Transverse colon (tissue), 4 donors: ENCODE results near the gene BHLHE40. TPM values are rescaled to one million over a fixed set of nuclear protein-coding genes. Genes with fewer than 3 reads are reported as not detected.
A peak's percentile ranks its signal among the peaks of the same experiment; 100 is the strongest.

ENCODE experiments used
- DNase-seq: peaks from one replicate; pipeline ENCODE4 v3.0.0-alpha.2; 2019
- H3K27ac ChIP-seq, 4 donors: fragments of 200-600 bp; sonication (generic); 2 replicates each; pipeline ENCODE4 v1.5.1; 2016 to 2018; ENCODE audit warnings: inconsistent platforms in 4 of 4
- H3K27me3 ChIP-seq: fragments of 200-600 bp; sonication (generic); 2 replicates; pipeline ENCODE4 v1.5.1; 2017; ENCODE audit warnings: inconsistent platforms
- H3K36me3 ChIP-seq, 4 donors: fragments of 200-600 bp; sonication (generic); 2 replicates each; pipeline ENCODE4 v1.5.1; 2017 to 2019; ENCODE audit warnings: inconsistent platforms in 4 of 4
- H3K4me1 ChIP-seq, 4 donors: fragments of 200-600 bp; sonication (generic); 2 replicates each; pipeline ENCODE4 v1.5.1; 2017 to 2020; ENCODE audit warnings: inconsistent platforms in 4 of 4
- H3K4me3 ChIP-seq, 4 donors: fragments of 200-600 bp; sonication (generic); 1 replicate in 1 of 4; 2 replicates in 3 of 4; pipeline versions ENCODE4 v1.5.1 to v1.6.1; 2017 to 2019; ENCODE audit warnings: inconsistent platforms in 4 of 4
- H3K9me3 ChIP-seq, 2 donors: fragments of 200-600 bp; sonication (generic); 2 replicates each; pipeline ENCODE4 v1.5.1; 2017 to 2019; ENCODE audit warnings: inconsistent platforms in 2 of 2
- EP300 ChIP-seq: sonication (generic); formaldehyde crosslinking; IDR thresholded peaks from one replicate; pipeline ENCODE4 v1.6.1; 2017; ENCODE audit warnings: antibody characterized with exemption, low read depth
- POLR2A ChIP-seq: fragments of 450-650 bp; IDR thresholded peaks from one replicate; pipeline ENCODE4 v1.6.1; 2016; ENCODE audit warnings: antibody characterized with exemption, mild to moderate bottlenecking, moderate library complexity
- POLR2AphosphoS5 ChIP-seq, 3 donors: sonication (generic); formaldehyde crosslinking; IDR thresholded peaks; one replicate each; pipeline ENCODE4 v1.6.1; 2016; ENCODE audit warnings: antibody characterized with exemption in 3 of 3
- WGBS, 2 donors: methylation state at CpG; one replicate each; pipeline ENCODE4 v1.1.5; 2018; ENCODE audit warnings: low coverage in 1 of 2; 5-methylcytosine and 5-hydroxymethylcytosine counted together
- in situ Hi-C, 4 donors: fragments of 200-750 bp; cut with MboI; loops; one replicate each; pipeline versions ENCODE4 v1.15.0 to v1.15.1; 2017; ENCODE audit warnings: low sequenced_read_pairs in 3 of 4, low pct_ligation_motif_present in 1 of 4, low pct_unique_long_range_greater_than_20kb in 1 of 4
- intact Hi-C: fragments of 100-400 bp; cut with DNase I; formaldehyde crosslinking; loops from one replicate; pipeline ENCODE4 v1.15.1; 2023; ENCODE audit warnings: low total_unique reads
- total RNA-seq, 4 donors: library from RNA; depleted of rRNA; stranded (reverse); fragments of >200 nt; gene quantifications; one replicate each; pipeline ENCODE4 v1.1.0, GENCODE V29; 2016
- TF ChIP-seq, protein P1 (sequence below), 5 experiments: fragments of 200-600 bp in 3 of 5; fragments of 450-650 bp in 2 of 5; sonication (generic) in 3 of 5; IDR thresholded peaks; 1 replicate in 2 of 5; 2 replicates in 3 of 5; pipeline ENCODE4 v1.5.1; 2016 to 2017; ENCODE audit warnings: antibody characterized with exemption in 5 of 5, inconsistent platforms in 3 of 5, mild to moderate bottlenecking in 2 of 5, moderate library complexity in 1 of 5

The BHLHE40 gene
- total RNA-seq, 4 donors from 2014 or later = 13.4 to 50.9 (median 18.0) TPM

DNA sequence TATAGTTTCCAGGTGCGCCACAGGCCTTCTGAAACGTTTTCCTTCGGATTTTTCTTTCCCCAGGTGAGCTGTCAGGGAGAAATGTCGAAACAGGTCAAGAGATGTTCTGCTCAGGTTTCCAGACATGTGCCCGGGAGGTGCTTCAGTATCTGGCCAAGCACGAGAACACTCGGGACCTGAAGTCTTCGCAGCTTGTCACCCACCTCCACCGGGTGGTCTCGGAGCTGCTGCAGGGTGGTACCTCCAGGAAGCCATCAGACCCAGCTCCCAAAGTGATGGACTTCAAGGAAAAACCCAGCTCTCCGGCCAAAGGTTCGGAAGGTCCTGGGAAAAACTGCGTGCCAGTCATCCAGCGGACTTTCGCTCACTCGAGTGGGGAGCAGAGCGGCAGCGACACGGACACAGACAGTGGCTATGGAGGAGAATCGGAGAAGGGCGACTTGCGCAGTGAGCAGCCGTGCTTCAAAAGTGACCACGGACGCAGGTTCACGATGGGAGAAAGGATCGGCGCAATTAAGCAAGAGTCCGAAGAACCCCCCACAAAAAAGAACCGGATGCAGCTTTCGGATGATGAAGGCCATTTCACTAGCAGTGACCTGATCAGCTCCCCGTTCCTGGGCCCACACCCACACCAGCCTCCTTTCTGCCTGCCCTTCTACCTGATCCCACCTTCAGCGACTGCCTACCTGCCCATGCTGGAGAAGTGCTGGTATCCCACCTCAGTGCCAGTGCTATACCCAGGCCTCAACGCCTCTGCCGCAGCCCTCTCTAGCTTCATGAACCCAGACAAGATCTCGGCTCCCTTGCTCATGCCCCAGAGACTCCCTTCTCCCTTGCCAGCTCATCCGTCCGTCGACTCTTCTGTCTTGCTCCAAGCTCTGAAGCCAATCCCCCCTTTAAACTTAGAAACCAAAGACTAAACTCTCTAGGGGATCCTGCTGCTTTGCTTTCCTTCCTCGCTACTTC lies 3.8 kb downstream of the BHLHE40 start:
- intact Hi-C loops (loop anchor here (10.0 kb wide), 1 partner anchor 258 kb away; no protein-coding TSS in a partner anchor), in situ Hi-C loops (loop anchor here in 1 of 4 donors (25.0 kb wide), 1 partner anchor 146 kb away; no protein-coding TSS in a partner anchor)
- H3K27me3 ChIP-seq = no peaks in the 10 kb centered on the region
- H3K9me3 ChIP-seq = no peaks in the 10 kb centered on the region
- no peaks in the 10 kb centered on the region for H3K36me3 ChIP-seq
- TF ChIP-seq EP300 = no peak
- peak in 1 of 3 donors; percentile 13 for TF ChIP-seq POLR2AphosphoS5 (IDR thresholded peaks at IDR 0.05)
- no peak for TF ChIP-seq POLR2A
- TF ChIP-seq, protein P1, sequence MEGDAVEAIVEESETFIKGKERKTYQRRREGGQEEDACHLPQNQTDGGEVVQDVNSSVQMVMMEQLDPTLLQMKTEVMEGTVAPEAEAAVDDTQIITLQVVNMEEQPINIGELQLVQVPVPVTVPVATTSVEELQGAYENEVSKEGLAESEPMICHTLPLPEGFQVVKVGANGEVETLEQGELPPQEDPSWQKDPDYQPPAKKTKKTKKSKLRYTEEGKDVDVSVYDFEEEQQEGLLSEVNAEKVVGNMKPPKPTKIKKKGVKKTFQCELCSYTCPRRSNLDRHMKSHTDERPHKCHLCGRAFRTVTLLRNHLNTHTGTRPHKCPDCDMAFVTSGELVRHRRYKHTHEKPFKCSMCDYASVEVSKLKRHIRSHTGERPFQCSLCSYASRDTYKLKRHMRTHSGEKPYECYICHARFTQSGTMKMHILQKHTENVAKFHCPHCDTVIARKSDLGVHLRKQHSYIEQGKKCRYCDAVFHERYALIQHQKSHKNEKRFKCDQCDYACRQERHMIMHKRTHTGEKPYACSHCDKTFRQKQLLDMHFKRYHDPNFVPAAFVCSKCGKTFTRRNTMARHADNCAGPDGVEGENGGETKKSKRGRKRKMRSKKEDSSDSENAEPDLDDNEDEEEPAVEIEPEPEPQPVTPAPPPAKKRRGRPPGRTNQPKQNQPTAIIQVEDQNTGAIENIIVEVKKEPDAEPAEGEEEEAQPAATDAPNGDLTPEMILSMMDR (IDR thresholded peaks at IDR 0.05) = no peak
- H3K4me3 ChIP-seq = peak overlapping the region in 2 of 4 donors; percentile 5 to 67
- peak overlapping the region; percentile 99 to 100 (median 100) for H3K27ac ChIP-seq
- WGBS, 2 donors = 75 to 81% methylated on average over 11 to 40 of the region's 40 CpGs
- no peak for DNase-seq
- peaks cover 23 to 69% (median 58%) of the 10 kb centered on the region in 4 donors for H3K4me1 ChIP-seq

DNA sequence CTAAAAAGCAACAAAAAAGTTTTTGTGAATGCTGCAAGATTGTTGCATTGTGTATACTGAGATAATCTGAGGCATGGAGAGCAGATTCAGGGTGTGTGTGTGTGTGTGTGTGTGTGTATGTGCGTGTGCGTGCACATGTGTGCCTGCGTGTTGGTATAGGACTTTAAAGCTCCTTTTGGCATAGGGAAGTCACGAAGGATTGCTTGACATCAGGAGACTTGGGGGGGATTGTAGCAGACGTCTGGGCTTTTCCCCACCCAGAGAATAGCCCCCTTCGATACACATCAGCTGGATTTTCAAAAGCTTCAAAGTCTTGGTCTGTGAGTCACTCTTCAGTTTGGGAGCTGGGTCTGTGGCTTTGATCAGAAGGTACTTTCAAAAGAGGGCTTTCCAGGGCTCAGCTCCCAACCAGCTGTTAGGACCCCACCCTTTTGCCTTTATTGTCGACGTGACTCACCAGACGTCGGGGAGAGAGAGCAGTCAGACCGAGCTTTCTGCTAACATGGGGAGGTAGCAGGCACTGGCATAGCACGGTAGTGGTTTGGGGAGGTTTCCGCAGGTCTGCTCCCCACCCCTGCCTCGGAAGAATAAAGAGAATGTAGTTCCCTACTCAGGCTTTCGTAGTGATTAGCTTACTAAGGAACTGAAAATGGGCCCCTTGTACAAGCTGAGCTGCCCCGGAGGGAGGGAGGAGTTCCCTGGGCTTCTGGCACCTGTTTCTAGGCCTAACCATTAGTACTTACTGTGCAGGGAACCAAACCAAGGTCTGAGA lies 4.7 kb downstream of the BHLHE40 start:
- in situ Hi-C loops (loop anchor here in 1 of 4 donors (25.0 kb wide), 1 partner anchor 147 kb away; no protein-coding TSS in a partner anchor), intact Hi-C loops (loop anchor here (10.0 kb wide), 1 partner anchor 259 kb away; no protein-coding TSS in a partner anchor)
- no peaks in the 10 kb centered on the region for H3K9me3 ChIP-seq
- H3K27ac ChIP-seq = peak overlapping the region; percentile 99 to 100 (median 100)
- no peaks in the 10 kb centered on the region for H3K27me3 ChIP-seq
- 33 to 45% methylated on average over 4 to 16 of the region's 16 CpGs for WGBS, 2 donors
- H3K36me3 ChIP-seq = no peaks in the 10 kb centered on the region
- DNase-seq = peak; percentile 72
- peak overlapping the region in 2 of 4 donors; percentile 1 to 67 for H3K4me3 ChIP-seq
- H3K4me1 ChIP-seq = peaks cover 23 to 77% (median 61%) of the 10 kb centered on the region in 4 donors
- TF ChIP-seq POLR2AphosphoS5 (IDR thresholded peaks at IDR 0.05) (peak; percentile 69 to 84 (median 79)), POLR2A (peak; percentile 58), EP300 (no peak)
- TF ChIP-seq, protein P1 (IDR thresholded peaks at IDR 0.05) = no peak

DNA sequence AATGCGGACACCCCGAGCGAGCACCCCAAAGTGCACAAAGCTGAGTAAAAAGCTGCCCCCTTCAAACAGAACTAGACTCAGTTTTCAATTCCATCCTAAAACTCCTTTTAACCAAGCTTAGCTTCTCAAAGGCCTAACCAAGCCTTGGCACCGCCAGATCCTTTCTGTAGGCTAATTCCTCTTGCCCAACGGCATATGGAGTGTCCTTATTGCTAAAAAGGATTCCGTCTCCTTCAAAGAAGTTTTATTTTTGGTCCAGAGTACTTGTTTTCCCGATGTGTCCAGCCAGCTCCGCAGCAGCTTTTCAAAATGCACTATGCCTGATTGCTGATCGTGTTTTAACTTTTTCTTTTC lies 5.3 kb downstream of the BHLHE40 start:
- intact Hi-C loops = loop anchor here (10.0 kb wide), 1 partner anchor 260 kb away; no protein-coding TSS in a partner anchor
- WGBS, 2 donors = 57 to 58% methylated on average over 9 of the region's 9 CpGs
- no peaks in the 10 kb centered on the region for H3K27me3 ChIP-seq
- in situ Hi-C loops = loop anchor here in 1 of 4 donors (25.0 kb wide), 1 partner anchor 147 kb away; no protein-coding TSS in a partner anchor
- no peaks in the 10 kb centered on the region for H3K9me3 ChIP-seq
- peak overlapping the region; percentile 99 to 100 (median 100) for H3K27ac ChIP-seq
- H3K4me3 ChIP-seq = peak overlapping the region in 2 of 4 donors; percentile 1 to 67
- peaks cover 23 to 82% (median 67%) of the 10 kb centered on the region in 4 donors for H3K4me1 ChIP-seq
- no peak for TF ChIP-seq EP300
- no peak for TF ChIP-seq POLR2A
- no peak for TF ChIP-seq POLR2AphosphoS5 (IDR thresholded peaks at IDR 0.05)
- TF ChIP-seq, protein P1 (IDR thresholded peaks at IDR 0.05) = no peak
- no peaks in the 10 kb centered on the region for H3K36me3 ChIP-seq
- no peak for DNase-seq
